PC-9 (cell line): Measurements from ENCODE around the gene PRICKLE2. TPM values are rescaled to one million over a fixed set of nuclear protein-coding genes. Genes with fewer than 3 reads are reported as not detected.

Source experiments
- BruUV-seq: library from RNA; stranded (reverse); fragments of 400-500 nt; replicated peaks from 2 replicates; lab custom pipeline; 2021; lab: Mats Ljungman, UMichigan
- CTCF ChIA-PET: fragments of 300-600 bp; sonication (Branson Sonifier 250); formaldehyde crosslinking; loops from one replicate; lab custom pipeline; 2022; ENCODE audit warnings: antibody characterized with exemption; lab: Charles Lee
- POLR2A ChIA-PET: fragments of 300-600 bp; sonication (Branson Sonifier 250); formaldehyde crosslinking; loops from one replicate; lab custom pipeline; 2022; ENCODE audit warnings: antibody characterized with exemption; ENCODE audit not compliant: unreplicated experiment; lab: Charles Lee
- DNase-seq, 2 experiments: peaks; one replicate each; pipeline versions ENCODE4 v3.0.0 to v3.0.0-alpha.2; 2015 to 2022; ENCODE audit warnings: mixed read lengths in 1 of 2
- H2AFZ ChIP-seq: fragments of 200-600 bp; sonication (generic); 2 replicates; pipeline ENCODE4 v1.8.1; 2017; ENCODE audit warnings: antibody characterized with exemption
- H3F3A ChIP-seq: fragments of 200-600 bp; sonication (generic); 2 replicates; pipeline ENCODE4 v1.8.1; 2017; ENCODE audit warnings: antibody characterized with exemption, mild to moderate bottlenecking, low read depth; ENCODE audit not compliant: insufficient read depth
- H3K27ac ChIP-seq: fragments of 200-600 bp; sonication (generic); 2 replicates; pipeline ENCODE4 v1.6.1; 2016; ENCODE audit warnings: mixed run types
- H3K27me3 ChIP-seq: fragments of 200-600 bp; sonication (generic); 2 replicates; pipeline ENCODE4 v1.6.1; 2016; ENCODE audit warnings: low read depth, mixed run types; ENCODE audit not compliant: insufficient read depth
- H3K36me3 ChIP-seq: fragments of 200-600 bp; sonication (generic); 2 replicates; pipeline ENCODE4 v1.6.1; 2016; ENCODE audit warnings: low read depth, mixed run types
- H3K4me1 ChIP-seq: fragments of 200-600 bp; sonication (generic); replicated peaks from 2 replicates; pipeline ENCODE4 v1.6.1; 2016; ENCODE audit warnings: mixed run types; ENCODE audit not compliant: insufficient read depth
- H3K4me2 ChIP-seq: fragments of 200-600 bp; sonication (generic); 2 replicates; pipeline ENCODE4 v1.6.1; 2017; ENCODE audit warnings: mixed run types
- H3K4me3 ChIP-seq: fragments of 200-600 bp; sonication (generic); 2 replicates; pipeline ENCODE4 v1.6.1; 2016; ENCODE audit warnings: mixed run types
- H3K79me2 ChIP-seq: fragments of 200-600 bp; sonication (generic); 2 replicates; pipeline ENCODE4 v1.6.1; 2017; ENCODE audit warnings: low read depth, mixed run types
- H3K9me2 ChIP-seq: fragments of 200-600 bp; sonication (generic); 2 replicates; pipeline ENCODE4 v1.8.1; 2017; ENCODE audit warnings: mild to moderate bottlenecking; ENCODE audit not compliant: insufficient read depth
- H3K9me3 ChIP-seq: fragments of 200-600 bp; sonication (generic); 2 replicates; pipeline ENCODE4 v1.8.1; 2016; ENCODE audit warnings: low read depth; ENCODE audit not compliant: insufficient read depth
- H4K20me1 ChIP-seq: fragments of 200-600 bp; sonication (generic); 2 replicates; pipeline ENCODE4 v1.8.1; 2017; ENCODE audit not compliant: insufficient read depth
- EZH2 ChIP-seq: fragments of 200-600 bp; sonication (generic); IDR thresholded peaks from 2 replicates; pipeline ENCODE4 v1.8.0; 2017; ENCODE audit warnings: antibody characterized with exemption, low read depth
- intact Hi-C: fragments of 100-400 bp; cut with micrococcal nuclease; formaldehyde crosslinking; loops from one replicate; pipeline ENCODE4 v1.10.0; 2022; ENCODE audit not compliant: unreplicated experiment
- total RNA-seq: library from RNA; stranded (reverse); gene quantifications from 2 replicates; pipeline ENCODE4 v1.2.3, GENCODE V29; 2021
- TF ChIP-seq, protein P1 (sequence below): fragments of 200-600 bp; sonication (generic); conservative IDR thresholded peaks from 2 replicates; pipeline ENCODE4 v1.6.1; 2017; ENCODE audit warnings: mixed run types, antibody characterized with exemption, mild to moderate bottlenecking, moderate library complexity

PRICKLE2 gene
- total RNA-seq, 1 experiment from 2014 or later: 7.9 TPM

DNA sequence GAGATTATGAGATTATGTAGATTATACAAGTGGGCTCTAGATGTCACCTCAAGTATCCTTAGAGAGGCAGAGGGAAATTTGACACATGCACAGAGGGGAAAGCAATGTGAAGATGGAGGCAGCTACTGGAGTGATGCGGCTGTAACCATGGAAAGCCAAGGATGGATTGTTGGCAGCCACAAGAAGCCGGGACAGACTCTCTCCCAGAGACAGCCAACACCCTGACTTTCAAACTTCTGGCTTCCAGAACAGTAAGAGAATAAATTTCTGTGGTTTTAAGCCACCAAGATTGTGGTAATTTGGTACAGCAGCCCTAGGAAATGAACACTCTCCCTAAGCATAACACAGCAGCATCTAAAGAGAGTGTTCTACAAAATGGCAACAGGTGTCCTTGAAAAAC lies 34.4 kb upstream of the PRICKLE2 start:
- TF ChIP-seq, protein P1, sequence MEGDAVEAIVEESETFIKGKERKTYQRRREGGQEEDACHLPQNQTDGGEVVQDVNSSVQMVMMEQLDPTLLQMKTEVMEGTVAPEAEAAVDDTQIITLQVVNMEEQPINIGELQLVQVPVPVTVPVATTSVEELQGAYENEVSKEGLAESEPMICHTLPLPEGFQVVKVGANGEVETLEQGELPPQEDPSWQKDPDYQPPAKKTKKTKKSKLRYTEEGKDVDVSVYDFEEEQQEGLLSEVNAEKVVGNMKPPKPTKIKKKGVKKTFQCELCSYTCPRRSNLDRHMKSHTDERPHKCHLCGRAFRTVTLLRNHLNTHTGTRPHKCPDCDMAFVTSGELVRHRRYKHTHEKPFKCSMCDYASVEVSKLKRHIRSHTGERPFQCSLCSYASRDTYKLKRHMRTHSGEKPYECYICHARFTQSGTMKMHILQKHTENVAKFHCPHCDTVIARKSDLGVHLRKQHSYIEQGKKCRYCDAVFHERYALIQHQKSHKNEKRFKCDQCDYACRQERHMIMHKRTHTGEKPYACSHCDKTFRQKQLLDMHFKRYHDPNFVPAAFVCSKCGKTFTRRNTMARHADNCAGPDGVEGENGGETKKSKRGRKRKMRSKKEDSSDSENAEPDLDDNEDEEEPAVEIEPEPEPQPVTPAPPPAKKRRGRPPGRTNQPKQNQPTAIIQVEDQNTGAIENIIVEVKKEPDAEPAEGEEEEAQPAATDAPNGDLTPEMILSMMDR: no peak
- no peak for TF ChIP-seq EZH2
- H3K4me1 ChIP-seq: no peaks in the 10 kb centered on the region
- no peaks in the 10 kb centered on the region for H3K9me2 ChIP-seq
- no peaks in the 10 kb centered on the region for H3K27me3 ChIP-seq
- DNase-seq: no peak
- no peaks in the 10 kb centered on the region for H3K79me2 ChIP-seq
- no peak overlapping the region for H3K27ac ChIP-seq
- H3F3A ChIP-seq: no peaks in the 10 kb centered on the region
- H4K20me1 ChIP-seq: no peaks in the 10 kb centered on the region
- H2AFZ ChIP-seq: no peak overlapping the region
- no peak overlapping the region for H3K4me3 ChIP-seq
- no peaks in the 10 kb centered on the region for H3K36me3 ChIP-seq
- ChIA-PET CTCF (no interaction called here), POLR2A (interaction anchor here (0.6 to 0.7 kb wide), 2 partner anchors 66 to 241 kb away, joined by 8 to 10 read pairs; no protein-coding TSS in a partner anchor)
- no TSS peak for BruUV-seq
- intact Hi-C loops: no loop called here
- no peaks in the 10 kb centered on the region for H3K9me3 ChIP-seq
- H3K4me2 ChIP-seq: no peak overlapping the region

DNA sequence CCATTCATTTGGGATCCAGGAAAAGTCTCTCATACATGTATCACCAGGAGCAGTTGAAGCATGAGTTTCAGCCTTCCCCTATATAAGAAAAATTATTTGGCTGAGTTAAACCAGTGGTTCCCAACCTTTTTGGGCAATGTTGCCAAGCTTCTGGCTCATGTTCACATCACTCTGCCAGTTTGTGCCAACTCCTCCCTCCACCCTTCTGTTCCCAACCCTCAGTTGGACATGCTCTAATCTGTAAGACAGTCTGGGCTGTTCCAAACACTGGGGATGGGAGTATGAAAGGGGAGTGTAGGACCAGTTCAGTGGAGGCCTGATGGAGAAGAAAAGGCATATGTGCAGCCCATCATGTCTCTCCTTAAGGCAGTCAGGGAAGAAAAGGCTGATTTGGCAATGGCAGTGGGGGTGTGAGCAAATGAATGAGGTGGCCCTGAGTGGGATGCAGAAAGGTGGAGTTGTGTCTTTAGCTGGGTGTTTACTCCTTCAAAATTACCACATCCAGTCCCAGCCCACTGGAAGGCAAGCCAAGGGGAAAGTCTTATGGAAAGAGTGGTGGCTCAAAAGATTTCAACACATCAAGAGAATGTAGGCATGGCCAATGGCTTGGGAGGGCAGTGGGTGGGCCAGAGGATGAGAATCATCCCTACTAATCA lies 32.0 kb upstream of the PRICKLE2 start:
- ChIA-PET POLR2A (no interaction called here), CTCF (no interaction called here)
- H3K4me3 ChIP-seq: no peak overlapping the region
- no peaks in the 10 kb centered on the region for H3K27me3 ChIP-seq
- H3K27ac ChIP-seq: no peak overlapping the region
- no peaks in the 10 kb centered on the region for H3K36me3 ChIP-seq
- intact Hi-C loops: no loop called here
- no peak for DNase-seq
- no peaks in the 10 kb centered on the region for H3F3A ChIP-seq
- H3K4me1 ChIP-seq: no peaks in the 10 kb centered on the region
- H3K9me3 ChIP-seq: no peaks in the 10 kb centered on the region
- no peaks in the 10 kb centered on the region for H4K20me1 ChIP-seq
- BruUV-seq: no TSS peak
- TF ChIP-seq, protein P1: no peak
- no peak for TF ChIP-seq EZH2
- H3K4me2 ChIP-seq: no peak overlapping the region
- no peak overlapping the region for H2AFZ ChIP-seq
- H3K79me2 ChIP-seq: no peaks in the 10 kb centered on the region
- H3K9me2 ChIP-seq: no peaks in the 10 kb centered on the region

DNA sequence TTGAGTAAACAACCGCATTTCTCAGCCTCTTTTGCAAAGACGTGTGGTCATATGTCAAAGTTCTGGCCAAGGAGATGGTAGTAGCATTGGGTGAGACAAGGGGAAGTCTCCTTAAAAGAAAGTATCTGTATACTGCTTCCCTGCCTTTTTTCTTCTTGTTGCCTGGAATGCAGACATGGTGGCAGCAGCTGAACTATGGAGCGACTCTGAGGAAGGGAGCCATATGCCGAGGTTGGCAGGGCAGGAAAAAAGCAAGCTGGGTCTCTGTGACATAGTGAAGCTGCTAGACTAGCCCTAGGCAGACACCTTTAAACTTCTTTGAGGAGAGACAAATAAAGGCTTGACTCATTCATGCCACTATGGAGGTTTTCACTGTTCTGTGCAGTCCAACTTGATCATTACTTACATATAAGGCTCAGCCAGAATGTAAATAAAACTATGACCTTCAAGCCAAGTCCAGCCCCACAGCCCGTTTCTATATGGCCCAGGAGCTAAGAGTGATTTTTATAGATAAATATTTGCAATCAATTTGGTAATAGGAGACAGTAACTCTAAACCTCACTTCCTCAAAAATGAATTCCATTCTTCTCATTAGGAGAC lies 30.6 kb upstream of the PRICKLE2 start:
- Histone ChIP-seq H4K20me1 (no peaks in the 10 kb centered on the region), H3K9me2 (no peaks in the 10 kb centered on the region), H3K9me3 (no peaks in the 10 kb centered on the region), H3F3A (no peaks in the 10 kb centered on the region), H2AFZ (no peak overlapping the region), H3K27ac (no peak overlapping the region), H3K4me2 (no peak overlapping the region), H3K4me3 (no peak overlapping the region), H3K4me1 (no peaks in the 10 kb centered on the region), H3K36me3 (no peaks in the 10 kb centered on the region), H3K27me3 (no peaks in the 10 kb centered on the region), H3K79me2 (no peaks in the 10 kb centered on the region)
- ChIA-PET POLR2A (no interaction called here), CTCF (no interaction called here)
- no peak for DNase-seq
- TF ChIP-seq, protein P1: no peak
- TF ChIP-seq EZH2: no peak
- no TSS peak for BruUV-seq
- intact Hi-C loops: no loop called here
